GM12878 (cell line): Measurements from ENCODE around the gene TBC1D2B. TPM values are rescaled to one million over a fixed set of nuclear protein-coding genes. Genes with fewer than 3 reads are reported as not detected.
"Not testable (repeated sequence)": the region's sequence is repeated elsewhere in the genome, so short reads cannot be mapped to it uniquely, and the experiment has no call there.

Source experiments
- ATAC-seq: fragments of 200-7000 bp; cut with Tn5 transposase; 3 replicates; pipeline ENCODE4 v1.9.1; 2020; ENCODE audit warnings: mild to moderate bottlenecking, moderate library complexity
- BruUV-seq: library from RNA; stranded (reverse); fragments of 400-500 nt; replicated peaks from 2 replicates; lab custom pipeline; 2021; lab: Mats Ljungman, UMichigan
- CTCF ChIA-PET: fragments of 300-600 bp; sonication (Branson Sonifier 250); formaldehyde crosslinking; extraction: SDS; loops from one replicate; lab custom pipeline; 2021; ENCODE audit warnings: inconsistent platforms; lab: Yijun Ruan, JAX
- POLR2A ChIA-PET: fragments of 350-600 bp; formaldehyde crosslinking; extraction: SDS; loops from one replicate; lab custom pipeline; 2021; ENCODE audit warnings: inconsistent platforms; lab: Charles Lee
- RAD21 ChIA-PET: fragments of 300-600 bp; sonication (Branson Sonifier 250); formaldehyde crosslinking; loops from one replicate; lab custom pipeline; 2023; ENCODE audit warnings: antibody characterized with exemption; ENCODE audit not compliant: unreplicated experiment; lab: Charles Lee
- SMC1A ChIA-PET: fragments of 300-600 bp; sonication (Branson Sonifier 250); formaldehyde crosslinking; loops from one replicate; lab custom pipeline; 2023; ENCODE audit not compliant: unreplicated experiment, uncharacterized antibody; lab: Charles Lee
- DNase-seq: peaks from one replicate; pipeline ENCODE4 v3.0.0-alpha.2; 2011; ENCODE audit warnings: low read depth, low spot score
- FAIRE-seq: peaks from 3 replicates; lab custom pipeline; 2011; peaks lifted over from hg19 to GRCh38; lab: Jason Lieb, UNC
- H2AFZ ChIP-seq: 2 replicates; pipeline ENCODE4 v1.6.0; 2011; ENCODE audit warnings: low read depth, low read length, control low read depth; ENCODE audit not compliant: control insufficient read depth
- H3K27ac ChIP-seq: 2 replicates; pipeline ENCODE4 v1.5.1; 2011; ENCODE audit warnings: control low read depth; ENCODE audit not compliant: control insufficient read depth, insufficient read depth
- H3K27me3 ChIP-seq, 2 experiments: replicated peaks in 1 of 2; 2 replicates each; pipeline versions ENCODE4 v1.6.0 to v1.6.1; 2011; ENCODE audit warnings: low read length in 1 of 2; ENCODE audit not compliant: control insufficient read depth in 2 of 2, insufficient read depth in 2 of 2
- H3K36me3 ChIP-seq, 2 experiments: 2 replicates each; pipeline ENCODE4 v1.5.1; 2011; ENCODE audit warnings: low read length in 1 of 2; ENCODE audit not compliant: control insufficient read depth in 2 of 2, insufficient read depth in 2 of 2
- H3K4me1 ChIP-seq: 2 replicates; pipeline ENCODE4 v1.6.1; 2011; ENCODE audit warnings: mild to moderate bottlenecking, low read length, moderate library complexity, mixed read lengths; ENCODE audit not compliant: control insufficient read depth, insufficient read depth
- H3K4me2 ChIP-seq: 2 replicates; pipeline ENCODE4 v1.6.0; 2011; ENCODE audit warnings: control low read depth; ENCODE audit not compliant: control insufficient read depth, insufficient read depth
- H3K4me3 ChIP-seq: fragments of 200-600 bp; sonication (generic); 2 replicates; pipeline ENCODE4 v1.5.1; 2016
- H3K79me2 ChIP-seq: 2 replicates; pipeline ENCODE4 v1.6.0; 2011; ENCODE audit warnings: low read length; ENCODE audit not compliant: control insufficient read depth, insufficient read depth
- H3K9ac ChIP-seq: 2 replicates; pipeline ENCODE4 v1.8.0; 2011; ENCODE audit warnings: low read length, control low read depth, mixed read lengths; ENCODE audit not compliant: control insufficient read depth, insufficient read depth
- H3K9me3 ChIP-seq: replicated peaks from 3 replicates; pipeline ENCODE4 v1.5.1; 2011; ENCODE audit warnings: mild to moderate bottlenecking, low read length; ENCODE audit not compliant: control insufficient read depth, insufficient read depth
- H4K20me1 ChIP-seq: 2 replicates; pipeline ENCODE4 v1.6.0; 2011; ENCODE audit not compliant: control insufficient read depth, insufficient read depth
- WGBS: methylation state at CpG from one replicate; pipeline ENCODE4 v1.1.6; 2016; ENCODE audit warnings: low lambda C conversion rate; ENCODE audit not compliant: insufficient replicate concordance, insufficient coverage; ENCODE audit errors: missing lambda C conversion rate; 5-methylcytosine and 5-hydroxymethylcytosine counted together
- in situ Hi-C: fragments of 300-500 bp; cut with MboI; formaldehyde crosslinking; loops from 9 replicates; pipeline ENCODE4 v1.14.3; 2018; ENCODE audit warnings: mixed read lengths
- intact Hi-C: fragments of 100-400 bp; cut with micrococcal nuclease; formaldehyde crosslinking; loops from one replicate; pipeline ENCODE4 v1.14.2; 2022; ENCODE audit not compliant: unreplicated experiment
- polyA plus RNA-seq, 11 experiments: library from polyadenylated mRNA; depleted of rRNA in 4 of 11; unstranded in 6 of 11; stranded (reverse) in 5 of 11; fragments of >200 nt; fragmentation: Nextera tagmentation in 4 of 11; fragmentation: Illumina TruSeq in 1 of 11; extraction: Ambion mirVana in 4 of 11; extraction: Trizol in 1 of 11; gene quantifications; 1 replicate in 1 of 11; 2 replicates in 10 of 11; pipeline versions ENCODE4 v1.2.1 to v1.2.3, GENCODE V29; 2011 to 2016; ENCODE audit warnings: inconsistent platforms in 2 of 11, missing spikeins in 2 of 11, low read depth in 1 of 11
- total RNA-seq, 4 experiments: library from RNA; depleted of rRNA in 3 of 4; stranded (reverse); fragments of >200 nt in 3 of 4; fragmentation: Illumina TruSeq in 1 of 4; extraction: Trizol in 1 of 4; gene quantifications; 2 replicates each; pipeline versions ENCODE4 v1.2.1 to v1.2.3, GENCODE V29; 2013 to 2021

The TBC1D2B gene
- total and polyA plus RNA-seq, 10 of the 15 experiments (the other 5 are each of a cell fraction or from before 2014, with no cell fraction given): 1.3 to 53.4 (median 19.4) TPM

GRCh38 chr15:77996713-77997171, 80.8 kb downstream of the TBC1D2B start:
- in situ Hi-C loops, H3K9ac ChIP-seq, H3K9me3 ChIP-seq, H3K27ac ChIP-seq, RAD21 ChIA-PET, H2AFZ ChIP-seq, DNase-seq, H3K4me3 ChIP-seq, H3K79me2 ChIP-seq, FAIRE-seq, BruUV-seq, H3K27me3 ChIP-seq, H4K20me1 ChIP-seq, ATAC-seq, intact Hi-C loops, H3K4me2 ChIP-seq: not testable (repeated sequence)
- SMC1A ChIA-PET: interaction anchor here (1.2 to 1.9 kb wide), 4 partner anchors 37 to 112 kb away, joined by 3 to 7 read pairs (median 4); no protein-coding TSS in a partner anchor
- CTCF ChIA-PET: interaction anchor here (1.2 to 3.7 kb wide), 5 partner anchors 8 to 114 kb away, joined by 3 to 26 read pairs (median 5); no protein-coding TSS in a partner anchor
- Histone ChIP-seq H3K36me3 (peaks cover 4 to 10% of the 10 kb centered on the region in 2 experiments), H3K4me1 (peaks cover 13% of the 10 kb centered on the region)
- 86% methylated on average over 4 of the region's 4 CpGs for WGBS
- POLR2A ChIA-PET: interaction anchor here (0.5 kb wide), 1 partner anchor 155 kb away, joined by 3 read pairs; no protein-coding TSS in a partner anchor

DNA sequence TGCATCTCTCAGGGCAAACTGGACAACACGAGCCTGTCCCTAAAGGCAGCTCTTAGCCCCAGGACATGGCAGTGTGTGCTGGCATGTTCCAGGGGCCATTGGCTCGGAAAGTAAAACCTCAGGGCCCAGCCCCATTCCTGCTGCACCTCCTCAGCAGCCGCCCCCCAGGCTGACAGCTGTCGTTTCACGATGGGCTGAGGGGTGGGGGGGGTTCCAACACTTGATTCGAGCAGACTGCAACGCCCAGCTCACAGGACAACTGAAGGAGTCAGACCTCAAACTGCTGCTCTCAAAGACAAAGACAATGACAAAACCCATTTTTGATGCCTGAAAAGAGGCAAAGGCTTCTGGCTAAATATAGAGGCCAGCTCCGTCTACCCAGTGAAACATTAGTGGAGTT, 81.3 kb downstream of the TBC1D2B start:
- H2AFZ ChIP-seq, H3K9ac ChIP-seq, POLR2A ChIA-PET, FAIRE-seq, H3K4me2 ChIP-seq, ATAC-seq, H3K4me3 ChIP-seq, DNase-seq, H3K27ac ChIP-seq, H3K9me3 ChIP-seq, in situ Hi-C loops, intact Hi-C loops, H3K27me3 ChIP-seq, H4K20me1 ChIP-seq, H3K36me3 ChIP-seq, H3K79me2 ChIP-seq: not testable (repeated sequence)
- BruUV-seq: TSS peak; percentile 43
- H3K4me1 ChIP-seq: peaks cover 14% of the 10 kb centered on the region
- ChIA-PET SMC1A (interaction anchor here (1.2 to 1.9 kb wide), 4 partner anchors 37 to 112 kb away, joined by 3 to 7 read pairs (median 4); no protein-coding TSS in a partner anchor), RAD21 (interaction anchor here (1.0 kb wide), 1 partner anchor 112 kb away, joined by 3 read pairs; no protein-coding TSS in a partner anchor), CTCF (interaction anchor here (1.0 to 3.7 kb wide), 6 partner anchors 9 to 245 kb away, joined by 3 to 26 read pairs (median 5); no protein-coding TSS in a partner anchor)
- WGBS: 80% methylated on average over 7 of the region's 8 CpGs

- in situ Hi-C loops, POLR2A ChIA-PET, H2AFZ ChIP-seq, intact Hi-C loops, H4K20me1 ChIP-seq, H3K9ac ChIP-seq, H3K79me2 ChIP-seq, FAIRE-seq, H3K27me3 ChIP-seq, BruUV-seq, ATAC-seq, DNase-seq, H3K27ac ChIP-seq, H3K4me3 ChIP-seq, H3K4me2 ChIP-seq, H3K9me3 ChIP-seq, H3K36me3 ChIP-seq: not testable (repeated sequence)
- CTCF ChIA-PET: interaction anchor here (1.0 to 3.7 kb wide), 6 partner anchors 9 to 246 kb away, joined by 3 to 26 read pairs (median 4); no protein-coding TSS in a partner anchor
- RAD21 ChIA-PET: interaction anchor here (1.0 kb wide), 1 partner anchor 113 kb away, joined by 3 read pairs; no protein-coding TSS in a partner anchor
- SMC1A ChIA-PET: interaction anchor here (1.6 kb wide), 1 partner anchor 113 kb away, joined by 6 read pairs; no protein-coding TSS in a partner anchor
- H3K4me1 ChIP-seq: peaks cover 21% of the 10 kb centered on the region
- 94% methylated on average over 3 of the region's 4 CpGs for WGBS
Measured at GRCh38 chr15:77995537-77995918, 82.0 kb downstream of the TBC1D2B start.
